A673 (cell line): Measurements from ENCODE around the gene TEX14.

Experiments used
- CTCF ChIP-seq: fragments of 300-800, 200-600 bp; sonication (generic); conservative IDR thresholded peaks from 2 replicates; pipeline ENCODE4 v1.5.1; 2017; ENCODE audit warnings: low read depth, mild to moderate bottlenecking, antibody characterized with exemption, low read length, moderate library complexity, mixed read lengths
- EZH2 ChIP-seq: fragments of 200-600 bp; sonication (generic); IDR thresholded peaks from 2 replicates; pipeline ENCODE4 v1.6.1; 2017; ENCODE audit warnings: borderline replicate concordance, low read depth, mild to moderate bottlenecking, mixed read lengths, antibody characterized with exemption, low read length; ENCODE audit not compliant: poor library complexity, severe bottlenecking

GRCh38 chr17:58694302-58694701, 2.5 kb upstream of the TEX14 start:
- TF ChIP-seq CTCF = no peak
- no peak for TF ChIP-seq EZH2
